GM19193 (cell line): ENCODE data around the gene SPOCK3.

ENCODE experiments used
- POLR2A ChIP-seq: IDR thresholded peaks from 4 replicates; pipeline ENCODE4 v1.6.1; 2011; ENCODE audit not compliant: insufficient read depth, insufficient read length; ENCODE audit errors: extremely low read depth

The SPOCK3 gene

DNA sequence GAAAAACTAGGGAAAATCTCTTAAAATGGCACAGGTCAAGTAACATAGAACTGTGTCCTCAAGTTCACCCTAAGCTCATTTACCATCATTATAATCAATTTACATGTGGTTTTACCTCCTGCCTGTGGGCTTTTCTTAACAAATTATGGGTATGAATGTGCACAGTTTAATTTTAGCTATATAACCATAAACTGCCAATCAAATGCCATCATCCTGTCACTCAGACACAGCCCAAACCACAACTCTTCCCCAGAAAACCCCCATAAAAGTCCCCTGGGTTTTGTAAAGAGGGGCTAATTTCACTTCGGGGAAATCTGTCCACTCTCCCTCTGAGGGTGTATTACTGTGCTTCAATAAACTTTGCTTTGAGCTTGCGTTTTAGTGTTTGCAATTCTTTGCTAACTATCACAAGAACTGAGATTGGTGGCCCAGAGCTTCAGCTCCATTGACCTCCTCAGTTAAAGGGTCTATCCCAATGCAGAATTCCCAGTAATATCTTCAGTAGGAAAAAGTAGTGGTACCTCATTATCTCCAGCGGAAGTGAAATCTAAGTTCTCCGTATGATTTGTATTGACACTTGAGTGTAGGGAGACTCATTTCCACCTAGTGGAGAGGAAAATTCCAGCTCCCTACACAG is 394.6 kb downstream of the SPOCK3 start:
- TF ChIP-seq POLR2A, result no peak

DNA sequence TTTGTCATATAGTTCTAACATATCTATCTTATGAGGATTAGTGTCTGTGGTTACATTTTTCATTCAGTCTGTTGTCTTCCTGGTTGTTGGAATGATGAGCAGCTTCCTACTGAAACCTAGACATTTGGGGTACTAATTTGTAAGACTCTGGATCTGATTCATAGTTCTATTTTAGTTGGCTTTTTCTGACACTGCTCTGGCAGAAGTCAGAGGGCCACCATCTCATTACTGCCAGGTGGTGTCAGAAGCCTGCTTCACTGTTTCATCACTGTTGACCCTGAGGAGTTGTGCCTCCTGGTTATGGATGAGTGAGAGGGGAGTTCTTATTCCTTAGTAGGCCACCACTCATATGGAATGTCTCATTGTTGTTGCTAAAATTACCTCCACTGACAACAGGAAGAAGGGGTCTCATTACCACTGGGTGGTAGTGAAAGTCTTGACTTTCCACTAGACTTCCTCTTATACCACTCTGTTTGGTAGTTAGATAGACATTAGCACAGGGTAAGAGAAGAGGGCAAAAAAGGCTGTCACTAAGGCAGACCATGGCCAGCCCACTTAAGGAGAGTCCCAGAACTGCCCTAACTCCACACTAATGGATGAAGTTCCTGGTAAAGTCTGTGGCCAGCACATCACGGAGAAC is 395.2 kb downstream of the SPOCK3 start:
- no peak for TF ChIP-seq POLR2A

DNA sequence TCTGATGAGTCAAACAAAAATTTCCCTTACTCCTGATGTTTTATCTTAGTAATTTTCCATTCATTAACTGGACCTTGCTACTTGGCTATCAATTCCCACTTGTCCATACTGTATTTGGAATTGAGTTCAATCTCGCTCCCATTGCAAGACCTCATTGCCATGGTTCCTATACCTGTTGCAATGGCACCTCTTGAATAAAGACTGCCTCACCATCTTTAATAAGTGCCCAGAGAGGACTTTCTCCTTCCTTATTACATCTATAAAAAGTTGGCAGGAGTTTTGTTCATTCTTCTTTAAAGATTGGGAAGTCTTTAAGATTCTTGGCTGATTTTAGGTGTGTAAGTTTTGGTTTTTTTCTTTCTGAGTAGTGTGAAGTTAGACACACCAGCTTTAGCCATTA is 397.4 kb downstream of the SPOCK3 start:
- TF ChIP-seq POLR2A, result no peak

DNA sequence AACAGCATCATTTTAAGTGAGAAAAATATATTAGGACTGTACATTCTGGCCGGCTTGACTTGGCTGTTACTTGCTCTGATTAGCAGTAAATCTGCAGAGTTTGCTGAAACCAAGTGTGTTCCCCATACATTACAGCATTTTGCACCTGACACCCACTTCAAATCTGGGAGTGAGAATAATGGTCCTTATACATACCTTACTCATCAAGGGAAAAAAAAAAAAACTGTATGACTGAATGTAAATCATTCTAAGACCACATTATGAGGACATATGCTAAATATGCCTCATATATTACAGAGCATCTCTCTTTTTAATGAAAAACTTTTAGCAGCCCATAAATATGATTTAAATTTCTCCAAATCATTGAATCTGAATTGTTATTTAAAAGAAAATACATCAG is 406.7 kb downstream of the SPOCK3 start:
- no peak for TF ChIP-seq POLR2A

DNA sequence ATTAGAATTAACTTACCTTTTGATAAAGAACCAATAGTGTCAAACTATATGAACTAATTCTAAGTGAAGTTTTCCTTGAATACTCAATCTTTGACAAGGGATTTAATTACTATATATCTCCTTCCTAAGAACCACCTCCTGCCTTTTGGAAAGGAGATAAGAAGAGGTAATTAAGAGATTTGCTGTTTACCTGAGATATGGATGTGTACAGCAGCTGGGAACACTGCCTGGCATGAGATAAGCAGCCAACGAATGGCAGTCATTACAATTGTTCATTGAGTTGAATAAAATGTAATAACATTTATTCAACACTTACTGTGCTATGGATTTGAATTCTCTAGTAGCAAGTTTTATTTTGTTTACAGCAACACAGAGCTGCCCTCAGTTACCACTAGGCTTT is 407.1 kb downstream of the SPOCK3 start:
- TF ChIP-seq POLR2A, result no peak

DNA sequence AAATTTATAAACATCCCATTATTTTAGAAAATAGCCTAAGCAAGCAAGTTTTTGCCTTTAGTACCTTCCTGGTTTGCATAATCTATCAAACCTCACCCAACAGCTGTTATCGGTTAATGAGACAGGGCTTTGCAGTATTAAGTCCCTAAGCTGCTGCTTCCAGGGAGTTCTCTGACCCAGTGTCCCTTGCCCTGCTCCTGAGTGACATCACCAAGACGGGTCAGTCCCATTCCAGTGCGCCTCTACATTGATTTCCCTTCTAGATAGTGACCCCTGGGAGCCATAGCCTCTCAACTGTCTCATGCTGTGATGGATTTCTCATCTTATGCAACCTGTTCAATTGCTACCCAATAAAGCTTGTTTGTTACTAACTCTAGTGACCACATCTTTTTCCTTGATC is 410.4 kb downstream of the SPOCK3 start:
- no peak for TF ChIP-seq POLR2A

DNA sequence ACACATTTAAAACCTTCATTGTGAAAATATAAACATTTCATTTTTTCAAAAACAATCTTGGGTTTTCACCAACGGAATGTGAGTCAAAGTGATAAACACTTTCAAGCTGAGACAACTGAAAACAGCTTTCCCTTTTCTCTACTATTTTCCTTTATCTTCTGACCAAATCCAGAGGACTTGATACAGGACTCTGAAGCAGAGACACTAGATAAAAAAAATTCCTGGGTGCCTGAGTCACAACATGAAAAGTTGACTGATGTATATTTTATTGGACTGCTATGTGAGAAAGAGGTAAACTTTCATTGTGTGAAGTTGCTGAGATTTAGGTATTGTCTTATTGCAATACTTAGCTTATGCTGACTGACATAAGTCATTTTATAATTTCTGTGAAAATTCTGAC is 411.2 kb downstream of the SPOCK3 start:
- TF ChIP-seq POLR2A, result no peak

DNA sequence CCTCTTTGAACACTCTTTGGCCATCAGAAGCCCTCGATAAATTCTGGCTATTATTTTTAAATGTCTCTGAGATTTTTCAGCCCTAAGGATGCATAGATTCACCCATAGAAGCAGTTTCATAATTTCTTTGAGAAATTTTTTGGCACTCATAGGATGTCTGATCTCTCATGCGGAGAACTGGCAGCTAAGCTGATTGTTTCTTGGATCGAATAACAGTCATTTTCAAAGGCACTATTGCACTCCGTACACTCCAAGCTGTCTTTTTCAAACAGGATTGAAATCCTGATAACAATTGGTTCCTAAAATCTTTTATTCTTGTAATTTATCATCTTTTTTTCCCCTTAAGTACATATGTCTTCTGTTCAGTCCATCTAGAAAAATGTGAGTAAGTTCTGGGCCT is 411.9 kb downstream of the SPOCK3 start:
- no peak for TF ChIP-seq POLR2A

DNA sequence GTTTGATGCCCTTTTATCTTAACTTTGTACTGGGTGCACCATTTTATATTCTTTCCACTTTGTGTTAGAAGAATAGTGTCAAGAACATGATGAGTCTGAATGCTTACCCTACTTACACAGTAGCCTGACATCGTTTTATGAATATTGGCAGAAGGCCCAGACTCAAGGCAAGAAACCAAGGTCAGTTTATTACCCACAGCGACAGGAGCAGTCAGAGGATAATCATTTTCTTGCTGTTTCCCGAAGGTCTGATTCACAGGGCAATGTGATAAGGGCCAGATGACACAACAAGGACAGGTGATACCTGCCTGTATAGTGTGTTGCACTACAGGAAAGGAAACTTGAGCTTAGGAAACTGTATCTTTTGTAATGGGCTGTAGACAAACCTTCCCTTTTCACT is 417.4 kb downstream of the SPOCK3 start:
- no peak for TF ChIP-seq POLR2A

DNA sequence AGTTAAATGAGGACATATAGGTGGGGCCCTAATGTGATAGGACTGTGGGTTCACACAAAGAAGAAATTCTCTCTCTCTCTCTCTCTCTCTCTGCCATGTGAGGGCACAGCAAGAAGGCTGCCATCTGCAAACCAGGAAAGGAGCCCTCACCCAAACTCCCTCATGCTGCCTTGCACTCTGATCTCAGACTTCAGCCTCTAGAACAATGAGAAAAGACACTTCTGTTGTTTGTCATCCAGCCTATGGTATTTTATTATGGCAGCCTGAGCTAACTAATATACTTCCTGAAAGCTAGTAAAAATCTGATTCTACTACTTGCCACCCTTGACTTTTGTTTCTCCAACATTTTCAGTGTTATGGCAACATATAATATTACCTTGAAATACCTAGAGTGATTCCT is 425.9 kb downstream of the SPOCK3 start:
- TF ChIP-seq POLR2A, result no peak

DNA sequence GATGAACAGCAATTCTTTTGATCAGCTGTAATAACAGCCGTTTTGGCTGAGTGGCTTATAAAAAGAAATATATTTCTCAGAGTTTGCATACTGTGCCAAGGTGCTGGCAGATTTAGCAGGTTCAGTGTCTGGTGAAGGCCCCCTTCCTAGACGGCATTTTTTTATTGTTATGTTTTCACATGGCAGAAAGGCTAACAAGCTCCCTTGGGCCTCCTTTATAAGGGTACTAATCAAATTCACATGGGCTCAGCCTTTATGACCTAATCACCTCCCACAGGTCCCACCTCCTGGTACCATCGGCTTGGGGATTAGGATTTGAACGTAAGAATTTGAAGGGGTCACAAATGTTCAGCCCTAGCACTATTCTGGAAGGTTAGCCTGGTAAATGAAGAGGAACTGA is 431.9 kb downstream of the SPOCK3 start:
- TF ChIP-seq POLR2A, result no peak

DNA sequence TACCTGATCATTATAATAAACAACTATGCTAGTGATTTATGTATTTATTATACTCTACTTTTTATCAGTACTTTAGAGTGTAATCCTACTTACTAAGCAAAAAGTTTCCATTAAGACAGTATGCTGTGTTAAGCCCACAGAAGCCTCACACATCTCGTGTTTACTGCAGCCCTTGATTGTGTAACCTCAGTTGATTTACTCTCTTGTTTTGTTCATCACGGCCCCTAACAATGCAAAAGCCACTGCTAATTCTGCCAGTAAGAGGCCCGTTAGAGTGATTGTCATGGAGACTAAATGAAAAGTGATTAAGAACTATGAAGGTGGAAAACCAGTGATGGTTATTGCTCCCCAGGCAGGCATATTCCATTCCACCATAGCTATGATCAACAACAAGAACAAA is 436.2 kb downstream of the SPOCK3 start:
- no peak for TF ChIP-seq POLR2A

DNA sequence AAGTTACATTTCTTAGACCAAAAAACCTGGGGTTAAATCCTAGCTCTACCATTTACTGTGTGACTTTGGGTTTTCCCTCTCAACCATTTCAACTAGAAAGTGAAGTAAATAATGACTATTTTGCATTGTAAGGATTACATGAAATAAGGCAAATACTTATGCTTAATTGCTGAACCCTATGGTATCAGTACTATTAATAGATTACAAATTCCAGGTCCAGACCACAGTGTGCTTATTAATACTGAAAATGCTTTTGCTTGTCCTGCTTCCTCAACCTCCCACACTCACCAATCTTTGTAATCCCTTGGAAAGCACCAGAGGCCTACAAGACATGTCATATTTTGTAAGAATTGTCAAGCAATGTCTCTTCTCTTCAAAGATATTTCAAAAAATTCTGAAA is 456.5 kb downstream of the SPOCK3 start:
- TF ChIP-seq POLR2A, result no peak

DNA sequence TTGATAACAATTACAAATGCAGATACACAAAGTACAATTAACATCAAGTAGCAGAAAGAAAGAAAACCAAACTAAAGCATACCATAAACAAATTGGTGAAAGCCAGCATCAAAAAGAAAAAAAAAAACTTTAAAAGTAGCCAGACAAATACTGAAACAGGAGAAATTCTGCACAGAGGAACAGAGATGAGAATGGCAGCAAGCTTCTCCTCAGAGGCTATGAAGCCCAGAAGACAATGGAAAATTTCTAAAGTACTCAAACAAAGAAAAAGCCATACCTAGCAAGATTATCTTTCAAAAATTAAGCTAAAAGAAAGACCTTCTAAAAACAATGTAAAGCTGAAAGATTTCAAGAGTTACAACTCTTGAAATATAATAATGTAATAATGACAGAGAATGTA is 471.3 kb downstream of the SPOCK3 start:
- TF ChIP-seq POLR2A, result no peak

DNA sequence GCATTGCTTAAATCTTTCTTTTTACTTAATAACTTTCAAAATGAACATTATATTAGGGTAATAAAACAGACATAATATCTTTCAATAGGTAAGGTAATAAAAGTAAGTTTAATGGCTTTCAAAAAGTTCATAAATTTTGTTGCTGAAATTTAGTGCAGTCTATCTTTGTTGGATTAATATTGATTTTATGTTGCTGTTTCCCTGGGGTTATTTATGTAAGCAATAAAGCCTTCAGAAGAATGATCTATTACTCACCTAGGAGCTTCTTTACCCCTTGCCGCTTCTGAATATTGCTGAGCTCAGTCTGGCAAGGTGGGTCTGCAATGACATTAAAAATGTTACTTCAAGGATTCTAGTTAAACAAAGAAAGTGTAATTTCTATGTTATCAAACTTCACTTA is 492.6 kb downstream of the SPOCK3 start:
- no peak for TF ChIP-seq POLR2A

DNA sequence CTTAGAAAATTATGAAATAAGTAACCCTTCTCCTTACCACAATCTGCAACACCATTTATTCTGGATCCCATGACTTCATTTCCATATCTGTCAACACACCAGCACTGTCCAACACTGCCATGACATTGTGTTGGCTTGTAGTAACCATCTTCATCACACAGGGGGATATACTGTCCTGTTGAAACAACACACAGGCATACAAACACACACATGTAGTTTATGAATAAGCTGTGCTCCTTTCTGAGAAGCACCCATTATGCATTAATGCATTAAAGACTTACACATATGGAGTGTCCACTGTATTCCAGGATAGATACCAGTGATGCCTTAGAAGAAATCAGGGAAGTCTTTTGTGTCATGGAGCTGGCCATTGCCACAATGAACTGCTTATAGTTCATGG is 496.9 kb downstream of the SPOCK3 start:
- TF ChIP-seq POLR2A, result no peak

DNA sequence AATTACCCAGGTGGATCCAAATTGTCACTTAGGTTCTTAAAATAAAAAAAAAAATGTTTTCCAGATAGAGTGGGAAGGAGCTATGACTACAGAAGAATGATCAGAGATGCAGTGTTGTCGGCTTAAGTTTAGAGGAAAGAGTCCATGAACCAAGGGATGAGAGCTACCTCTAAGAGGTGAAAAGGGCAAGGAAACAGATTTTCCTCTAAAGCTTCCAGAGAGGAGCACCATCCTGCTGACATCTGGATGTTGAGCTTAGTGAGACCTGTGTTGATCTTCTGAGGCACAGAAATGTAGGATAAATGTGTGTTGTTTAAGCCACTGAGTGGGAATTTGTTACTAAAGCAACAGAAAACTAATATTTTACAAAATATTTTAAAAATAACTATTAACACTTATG is 498.7 kb downstream of the SPOCK3 start:
- no peak for TF ChIP-seq POLR2A
